PFSK-1 (cell line): ENCODE measurements around the gene TMEM232.

Source experiments
- FOXP2 ChIP-seq: optimal IDR thresholded peaks from 2 replicates; pipeline ENCODE3; 2011; ENCODE audit warnings: borderline replicate concordance, control low read depth, inconsistent platforms; ENCODE audit not compliant: insufficient read depth; ENCODE audit errors: extremely low read length, extremely low read depth
- POLR2AphosphoS5 ChIP-seq: IDR thresholded peaks from 2 replicates; pipeline ENCODE4 v1.6.1; 2012; ENCODE audit warnings: low read depth, mild to moderate bottlenecking, control low read depth, low read length, moderate library complexity
- SIN3A ChIP-seq: IDR thresholded peaks from 2 replicates; pipeline ENCODE4 v1.6.1; 2012; ENCODE audit warnings: mild to moderate bottlenecking, low read length, moderate library complexity, borderline replicate concordance; ENCODE audit not compliant: insufficient read depth
- TAF1 ChIP-seq: IDR thresholded peaks from 2 replicates; pipeline ENCODE4 v1.6.1; 2012; ENCODE audit warnings: low read length, control low read depth, borderline replicate concordance; ENCODE audit not compliant: insufficient read depth
- TF ChIP-seq, protein P1 (sequence below), 2 experiments: IDR thresholded peaks; 2 replicates each; pipeline versions ENCODE4 v1.6.1 to v1.8.0; 2011 to 2012; ENCODE audit warnings: low read depth in 2 of 2, low read length in 2 of 2, control low read depth in 1 of 2, inconsistent platforms in 1 of 2, mild to moderate bottlenecking in 1 of 2, moderate library complexity in 1 of 2; ENCODE audit not compliant: insufficient read depth in 1 of 2

DNA sequence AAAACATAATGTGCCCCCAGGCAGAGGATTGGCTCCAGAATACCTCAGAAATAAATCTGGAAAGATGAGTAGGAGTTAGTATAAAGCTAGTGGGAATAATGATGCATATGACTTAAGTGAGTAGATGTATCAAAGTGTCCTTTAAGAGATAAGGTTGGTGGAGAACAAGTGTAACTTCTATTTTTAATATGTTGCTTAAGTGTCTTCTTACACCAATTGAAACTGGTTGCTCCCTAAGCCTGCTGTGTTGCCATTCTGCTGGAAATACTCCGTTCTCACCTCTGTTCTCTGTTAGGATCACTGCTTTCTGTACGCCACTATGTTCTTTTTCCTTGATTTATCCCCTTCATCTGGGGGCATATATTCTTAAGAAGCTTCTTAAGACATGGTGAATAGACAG lies 286.4 kb downstream of the TMEM232 start:
- TF ChIP-seq SIN3A: no peak
- TF ChIP-seq, protein P1, sequence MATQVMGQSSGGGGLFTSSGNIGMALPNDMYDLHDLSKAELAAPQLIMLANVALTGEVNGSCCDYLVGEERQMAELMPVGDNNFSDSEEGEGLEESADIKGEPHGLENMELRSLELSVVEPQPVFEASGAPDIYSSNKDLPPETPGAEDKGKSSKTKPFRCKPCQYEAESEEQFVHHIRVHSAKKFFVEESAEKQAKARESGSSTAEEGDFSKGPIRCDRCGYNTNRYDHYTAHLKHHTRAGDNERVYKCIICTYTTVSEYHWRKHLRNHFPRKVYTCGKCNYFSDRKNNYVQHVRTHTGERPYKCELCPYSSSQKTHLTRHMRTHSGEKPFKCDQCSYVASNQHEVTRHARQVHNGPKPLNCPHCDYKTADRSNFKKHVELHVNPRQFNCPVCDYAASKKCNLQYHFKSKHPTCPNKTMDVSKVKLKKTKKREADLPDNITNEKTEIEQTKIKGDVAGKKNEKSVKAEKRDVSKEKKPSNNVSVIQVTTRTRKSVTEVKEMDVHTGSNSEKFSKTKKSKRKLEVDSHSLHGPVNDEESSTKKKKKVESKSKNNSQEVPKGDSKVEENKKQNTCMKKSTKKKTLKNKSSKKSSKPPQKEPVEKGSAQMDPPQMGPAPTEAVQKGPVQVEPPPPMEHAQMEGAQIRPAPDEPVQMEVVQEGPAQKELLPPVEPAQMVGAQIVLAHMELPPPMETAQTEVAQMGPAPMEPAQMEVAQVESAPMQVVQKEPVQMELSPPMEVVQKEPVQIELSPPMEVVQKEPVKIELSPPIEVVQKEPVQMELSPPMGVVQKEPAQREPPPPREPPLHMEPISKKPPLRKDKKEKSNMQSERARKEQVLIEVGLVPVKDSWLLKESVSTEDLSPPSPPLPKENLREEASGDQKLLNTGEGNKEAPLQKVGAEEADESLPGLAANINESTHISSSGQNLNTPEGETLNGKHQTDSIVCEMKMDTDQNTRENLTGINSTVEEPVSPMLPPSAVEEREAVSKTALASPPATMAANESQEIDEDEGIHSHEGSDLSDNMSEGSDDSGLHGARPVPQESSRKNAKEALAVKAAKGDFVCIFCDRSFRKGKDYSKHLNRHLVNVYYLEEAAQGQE (IDR thresholded peaks at IDR 0.05; ENCODE audit: insufficient read depth in 1 of 2, low read depth in 2 of 2, low read length in 2 of 2): no peak
- TF ChIP-seq POLR2AphosphoS5: no peak
- no peak for TF ChIP-seq TAF1
- no peak for TF ChIP-seq FOXP2
